Astrocyte of the hippocampus (primary cell): ENCODE results near the gene COL27A1.
"Not testable (repeated sequence)": the region's sequence is repeated elsewhere in the genome, so short reads cannot be mapped to it uniquely, and the experiment has no call there.

Source experiments
- DNase-seq: peaks from one replicate; pipeline ENCODE4 v3.0.0; 2011; ENCODE audit warnings: low read depth, low spot score

COL27A1 gene

DNA sequence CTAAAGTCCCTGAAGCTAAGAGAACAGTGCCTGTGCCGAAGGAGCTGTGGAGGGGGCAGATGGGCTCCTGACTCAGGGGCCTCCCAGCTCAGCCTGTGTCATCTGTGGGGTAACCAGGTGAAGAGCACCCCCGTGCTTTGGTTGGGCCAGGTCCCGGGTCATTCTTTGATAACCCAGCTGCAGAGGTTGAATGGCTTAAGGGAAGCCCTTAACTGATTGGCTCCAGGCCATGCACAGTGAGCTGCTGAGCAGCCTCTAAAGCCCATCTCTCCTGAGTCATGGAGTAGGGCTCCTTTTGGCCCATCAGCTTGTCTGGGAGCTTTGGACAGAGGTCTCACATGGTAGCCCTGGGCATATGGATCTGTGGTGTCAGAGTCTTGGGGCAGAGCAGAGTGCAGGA is 28.7 kb downstream of the COL27A1 start:
- peak; percentile 60 for DNase-seq

DNA sequence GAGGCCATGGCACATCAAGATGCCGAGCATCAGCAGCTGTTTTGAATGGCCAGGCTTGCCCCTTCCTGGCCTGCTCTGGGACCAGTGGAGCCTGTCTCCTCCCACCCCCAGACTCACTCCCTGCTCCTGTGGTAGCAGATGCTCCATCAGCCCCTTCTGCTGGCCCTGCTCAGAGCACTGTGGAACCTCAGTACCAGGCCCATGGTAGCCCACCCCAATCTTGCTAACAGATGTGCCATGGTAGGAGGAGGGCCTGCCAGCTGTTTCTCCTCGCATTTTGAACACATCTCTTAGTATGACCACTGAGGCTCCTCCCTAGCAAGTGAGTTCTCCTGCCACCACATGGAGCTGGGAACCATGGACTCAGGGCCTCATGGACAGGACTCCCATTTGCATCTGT is 29.5 kb downstream of the COL27A1 start:
- no peak for DNase-seq

DNA sequence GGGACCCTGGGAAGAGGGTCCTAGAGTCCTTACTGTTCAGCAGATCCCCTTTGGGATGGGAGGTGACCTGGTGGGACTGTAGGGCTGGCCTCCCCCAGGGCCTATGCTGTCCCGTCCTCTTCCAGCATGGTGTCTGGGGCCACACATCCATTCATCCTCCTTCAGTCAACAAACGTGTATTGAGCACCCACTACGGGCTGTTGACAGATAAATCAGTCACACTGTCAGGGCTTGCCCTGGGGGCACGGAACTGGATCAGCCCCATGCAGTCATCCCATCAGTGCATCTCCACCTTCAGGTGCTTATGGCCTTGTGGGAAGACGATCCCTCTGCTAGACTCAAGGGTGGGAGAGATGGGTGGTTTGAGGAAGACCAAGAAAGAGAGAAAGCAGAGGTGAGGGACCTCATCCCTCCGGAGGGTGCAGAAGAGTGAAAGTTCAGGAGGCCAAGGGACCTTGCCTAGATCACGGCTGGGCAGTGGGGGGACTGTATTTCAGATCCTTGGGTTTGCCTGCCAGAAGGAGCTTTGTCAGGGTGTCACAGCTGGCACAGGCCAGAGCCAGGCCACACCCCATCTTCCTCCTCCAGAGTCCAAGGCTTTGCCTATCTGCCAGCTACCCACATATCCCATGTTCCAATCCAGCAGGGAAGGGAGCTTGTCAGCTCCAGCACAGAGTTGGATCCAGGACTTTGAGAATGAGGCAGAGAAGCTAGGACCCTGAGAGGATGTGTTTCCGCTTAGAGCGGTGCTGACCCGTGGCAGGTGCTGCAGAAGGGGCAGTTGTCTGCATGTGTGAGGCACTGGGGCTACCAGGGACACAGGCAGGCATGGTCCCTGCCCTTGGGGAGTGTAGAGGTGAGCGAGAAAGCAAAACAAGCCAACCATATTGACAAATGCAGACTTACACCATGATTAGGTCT is 30.5 kb downstream of the COL27A1 start:
- DNase-seq = no peak

DNA sequence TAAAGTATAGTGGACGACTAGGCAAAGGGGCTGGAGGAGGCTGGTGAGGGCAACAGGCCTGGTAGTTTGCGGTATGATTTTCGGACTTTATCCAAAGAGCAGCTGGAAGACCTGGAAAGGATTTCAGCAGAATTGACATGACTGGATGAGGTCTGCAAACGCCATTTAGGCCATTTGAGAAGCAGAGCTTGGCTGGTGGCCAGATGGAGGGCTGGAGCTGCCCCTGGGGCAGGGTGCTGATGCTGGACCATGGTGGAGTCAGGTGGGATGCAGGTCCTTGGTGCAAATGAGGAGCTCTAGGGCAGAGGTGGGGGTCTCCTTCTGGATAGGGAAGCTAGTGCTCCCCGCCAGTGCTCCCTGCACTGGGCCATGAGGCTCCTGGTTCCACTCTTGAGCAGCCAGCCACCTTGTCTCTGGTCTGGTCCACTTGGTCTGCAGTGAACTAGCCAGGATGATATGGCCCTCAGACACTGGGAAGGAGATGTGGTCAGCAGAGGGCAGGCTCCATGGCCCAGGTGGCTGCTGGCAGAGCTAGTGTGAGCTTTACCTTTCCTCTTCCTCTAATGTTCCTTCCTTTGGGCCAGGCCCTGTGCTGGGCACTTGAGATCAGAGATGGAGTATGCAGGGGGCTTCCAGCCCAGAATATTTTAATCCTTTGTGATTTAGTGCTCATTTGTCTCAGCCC is 31.4 kb downstream of the COL27A1 start:
- no peak for DNase-seq

DNA sequence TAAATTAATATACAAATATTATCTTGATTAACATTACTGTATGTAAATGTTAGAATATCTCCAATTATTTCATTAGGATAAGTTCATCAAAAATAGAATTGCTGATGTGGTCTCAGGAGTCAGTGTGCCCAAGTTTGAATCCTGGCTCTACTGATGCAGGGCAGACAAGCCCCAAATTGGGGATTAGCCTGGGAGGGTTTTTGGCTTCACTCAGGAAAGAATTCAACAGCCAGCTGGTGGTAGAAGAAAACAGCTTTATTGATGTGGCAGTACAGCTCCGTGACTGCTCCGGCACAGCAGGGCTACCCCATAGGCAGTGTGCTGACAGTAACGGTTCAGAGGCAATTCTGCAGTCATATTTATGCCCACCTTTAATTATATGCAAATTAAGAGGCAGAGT is 32.5 kb downstream of the COL27A1 start:
- no peak for DNase-seq

DNA sequence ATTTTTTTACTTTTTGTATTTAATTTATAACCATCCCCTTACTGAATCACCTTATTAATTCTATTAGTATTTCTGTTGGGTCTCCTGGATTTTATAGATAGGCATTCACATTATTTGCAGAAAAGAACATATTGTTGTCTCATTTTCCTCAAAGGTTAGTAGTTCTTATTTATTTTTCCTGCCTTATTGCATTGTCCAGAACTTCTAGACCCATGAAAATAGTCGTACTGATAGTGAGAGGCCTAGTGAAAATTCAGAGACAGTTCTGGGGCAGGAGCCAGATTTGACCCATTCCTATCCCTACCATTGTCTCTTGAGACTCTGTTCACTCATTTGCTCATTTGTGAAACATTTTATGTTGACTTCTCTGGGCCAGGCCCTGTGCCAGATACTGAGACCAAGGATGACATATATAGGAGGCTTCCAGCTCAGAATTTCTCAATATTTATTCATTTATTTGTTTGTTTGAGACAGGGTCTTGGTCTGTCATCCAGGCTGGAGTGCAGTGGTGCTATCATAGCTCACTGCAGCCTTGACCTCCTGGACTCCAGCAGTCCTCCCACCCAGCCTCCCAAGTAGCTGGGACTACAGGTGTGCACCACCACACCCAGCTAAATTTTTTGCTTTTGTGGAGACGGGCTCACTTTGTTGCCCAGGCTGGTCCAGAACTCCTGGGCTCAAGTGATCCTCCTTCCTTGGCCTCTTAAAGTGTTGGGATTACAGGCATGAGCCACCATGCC is 34.7 kb downstream of the COL27A1 start:
- DNase-seq = no peak

DNA sequence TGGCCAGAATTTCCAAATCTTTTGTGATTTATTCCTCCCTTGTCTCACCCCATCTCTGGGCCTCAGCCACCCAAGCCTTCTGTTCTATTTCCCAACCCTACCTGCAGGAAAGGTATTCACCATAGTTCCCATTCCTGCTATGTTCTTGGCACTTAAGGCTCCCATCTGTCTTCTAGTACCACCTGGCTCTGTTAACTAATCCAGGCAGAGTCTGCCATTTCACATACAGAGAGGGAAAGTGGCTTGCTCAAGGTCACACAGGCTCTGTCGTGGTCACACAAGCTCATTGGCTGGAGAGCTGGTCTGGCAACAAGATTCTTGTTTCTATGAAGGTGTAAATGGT is 35.2 kb downstream of the COL27A1 start:
- no peak for DNase-seq

DNA sequence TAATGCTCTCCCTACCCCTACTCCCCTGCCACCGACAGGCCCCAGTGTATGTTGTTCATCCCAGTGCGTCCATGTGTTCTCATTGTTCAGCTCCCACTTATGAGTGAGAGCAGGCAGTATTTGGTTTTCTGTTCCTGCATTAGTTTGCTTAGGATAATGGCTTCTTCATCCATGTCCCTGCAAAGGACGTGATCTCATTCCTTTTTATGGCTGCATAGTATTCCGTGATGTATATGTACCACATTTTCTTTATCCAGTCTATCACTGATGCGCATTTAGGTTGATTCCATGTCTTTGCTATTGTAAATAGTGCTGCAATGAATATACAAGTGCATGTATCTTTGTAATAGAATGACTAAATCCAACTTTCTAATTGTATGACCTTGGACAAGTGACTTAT is 36.1 kb downstream of the COL27A1 start:
- DNase-seq = not testable (repeated sequence)

DNA sequence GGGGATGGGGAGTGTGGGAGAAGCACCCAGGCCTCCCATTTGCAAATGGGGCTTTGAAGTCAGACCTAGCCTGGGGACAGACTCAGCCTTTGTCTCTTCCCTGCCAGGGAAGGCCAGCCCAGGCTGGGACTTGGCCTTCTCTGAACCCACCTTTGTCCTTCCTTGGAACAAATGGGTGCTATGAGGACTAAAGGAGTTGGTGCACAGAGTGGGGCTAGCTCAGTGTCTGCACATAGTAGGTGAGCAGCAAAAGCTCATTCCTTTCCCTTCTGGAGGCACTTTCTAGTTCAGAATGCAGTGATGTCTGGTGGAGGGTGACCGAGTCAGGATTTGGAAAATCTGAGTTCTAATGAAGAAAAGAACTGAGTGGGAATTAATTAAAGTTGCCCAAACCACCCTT is 37.2 kb downstream of the COL27A1 start:
- DNase-seq = no peak

DNA sequence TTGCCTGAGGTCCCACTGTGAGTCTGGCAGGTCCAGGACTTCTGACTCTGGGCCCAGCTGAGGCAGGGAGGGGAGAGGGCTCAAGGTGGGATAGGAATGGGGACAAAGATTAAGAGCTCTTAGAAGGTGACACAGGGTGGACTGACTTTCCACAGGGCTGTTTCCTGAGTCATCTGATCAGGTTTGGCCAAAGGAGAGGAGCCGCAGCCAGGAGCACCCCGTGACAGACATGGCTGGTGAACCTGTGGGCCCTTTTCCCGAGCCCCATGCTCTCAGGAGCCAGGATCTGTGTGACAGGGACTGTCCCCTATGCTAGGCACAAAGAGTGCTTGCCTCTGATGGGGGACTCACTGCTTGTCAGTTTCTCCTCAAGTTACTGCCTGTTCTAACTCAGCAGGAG is 37.8 kb downstream of the COL27A1 start:
- DNase-seq = no peak

DNA sequence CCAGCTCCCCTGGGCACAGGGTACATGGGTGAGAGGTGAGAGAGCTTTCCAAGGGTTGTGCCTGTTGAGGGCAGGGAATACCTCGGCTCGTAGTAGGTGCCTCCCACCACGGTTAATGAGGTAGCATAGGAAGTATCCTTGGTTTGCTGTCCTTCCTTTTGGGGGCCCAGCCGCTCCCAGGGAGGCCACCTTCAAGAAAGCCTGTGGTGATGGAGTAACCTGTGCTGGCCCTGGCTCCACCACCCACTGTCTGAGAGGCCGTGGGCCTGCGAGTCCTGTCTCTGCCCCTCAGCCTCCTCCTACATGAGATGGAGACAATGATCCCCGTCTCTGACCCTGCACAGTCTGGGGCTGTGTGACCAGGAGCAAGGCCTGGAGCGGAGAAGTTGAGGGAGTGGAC is 40.8 kb downstream of the COL27A1 start:
- no peak for DNase-seq

DNA sequence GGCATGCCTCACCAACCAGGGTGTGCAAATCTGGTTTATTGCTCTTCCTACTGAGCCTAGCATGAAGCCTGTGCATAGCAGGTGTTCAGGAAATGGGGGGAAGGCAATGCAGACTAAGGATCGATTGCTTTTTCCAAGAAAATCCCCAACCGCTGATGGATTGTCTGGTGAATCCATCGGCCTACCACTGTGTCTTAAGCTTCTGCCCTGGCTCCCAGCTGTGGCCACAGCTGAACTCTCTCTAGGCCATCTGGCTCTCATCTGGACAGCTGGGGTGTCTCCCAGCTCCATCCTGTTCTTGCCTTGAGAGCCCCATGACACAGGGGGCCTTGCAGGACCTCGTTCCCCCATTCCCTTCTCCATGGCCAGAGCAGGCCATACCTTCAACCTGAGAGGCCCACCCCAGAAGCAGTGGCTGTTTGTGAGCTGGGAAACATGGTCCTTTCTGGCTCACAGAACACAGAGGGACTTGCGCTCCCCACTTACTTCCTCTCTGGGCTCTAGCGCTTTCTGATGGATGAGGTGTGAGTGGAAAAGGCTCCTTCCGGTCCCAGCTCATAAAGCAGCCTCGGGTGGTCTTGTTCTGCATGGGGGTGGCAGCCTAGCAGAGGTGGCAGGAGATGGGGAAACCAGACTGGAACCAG is 41.8 kb downstream of the COL27A1 start:
- DNase-seq = no peak

DNA sequence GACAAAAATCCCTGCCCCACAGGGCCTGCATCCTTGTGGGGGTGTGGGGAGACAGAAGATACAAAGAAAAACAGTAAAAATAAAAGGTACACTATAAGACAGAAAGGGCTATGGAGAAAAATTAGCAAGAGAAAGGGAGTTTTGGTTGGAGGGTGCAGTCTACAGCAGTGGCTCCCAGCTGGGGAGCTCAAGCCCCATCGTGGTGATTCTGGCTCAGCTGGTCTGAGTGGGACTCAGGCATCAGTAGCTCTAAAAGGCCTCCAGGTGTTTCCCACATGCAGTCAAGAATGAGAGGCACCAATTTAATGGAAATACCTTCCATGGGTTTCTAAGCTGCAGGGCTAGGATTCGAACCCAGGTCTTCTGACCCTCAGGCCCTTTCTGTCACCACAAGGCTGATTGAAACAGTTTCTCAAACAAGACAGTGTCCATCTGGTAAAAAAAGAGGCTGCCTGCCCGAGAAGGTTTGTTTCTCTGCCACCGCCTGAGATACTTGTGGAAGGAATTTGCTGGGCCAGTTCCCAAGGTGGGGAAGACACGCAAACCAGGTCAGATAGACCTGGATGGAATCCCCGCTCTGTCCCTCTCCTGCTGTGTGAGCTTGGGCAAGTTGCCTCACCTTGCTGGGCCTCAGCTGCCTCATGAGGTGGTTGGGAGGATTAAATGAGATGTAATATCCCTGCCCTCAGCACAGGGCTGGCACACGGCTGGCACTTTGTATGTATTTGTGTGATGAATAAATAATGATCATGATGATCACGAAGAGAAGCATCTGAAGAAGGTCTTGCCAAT is 43.1 kb downstream of the COL27A1 start:
- no peak for DNase-seq

DNA sequence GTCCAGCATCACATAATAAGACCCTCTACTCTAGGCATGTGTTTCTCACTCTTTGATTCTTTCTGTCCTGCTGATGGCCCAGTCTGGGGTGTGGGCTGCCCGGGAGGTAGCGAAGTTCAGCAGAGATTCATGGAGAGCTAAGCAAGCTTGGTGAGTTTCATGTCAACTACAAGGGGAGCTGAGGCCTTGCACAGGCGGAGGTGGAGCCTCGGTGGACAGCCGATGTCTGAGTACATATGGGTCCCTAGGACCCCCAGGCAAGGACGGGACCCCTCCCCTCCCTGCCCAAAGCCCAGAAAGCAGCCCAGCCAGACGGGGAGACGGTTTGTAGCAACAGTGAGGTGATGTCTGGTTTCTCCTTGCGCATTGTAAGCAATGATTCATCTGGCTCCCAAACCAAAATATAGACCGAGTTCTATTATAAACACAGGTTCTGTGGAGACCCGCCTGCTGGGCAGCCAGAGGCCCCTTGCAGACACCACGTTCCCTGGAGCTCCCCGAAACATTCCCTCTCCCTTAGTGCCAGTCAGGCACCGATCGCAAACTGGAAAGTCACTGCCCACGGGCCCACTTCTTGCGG is 45.5 kb downstream of the COL27A1 start:
- peak; percentile 55 for DNase-seq

DNA sequence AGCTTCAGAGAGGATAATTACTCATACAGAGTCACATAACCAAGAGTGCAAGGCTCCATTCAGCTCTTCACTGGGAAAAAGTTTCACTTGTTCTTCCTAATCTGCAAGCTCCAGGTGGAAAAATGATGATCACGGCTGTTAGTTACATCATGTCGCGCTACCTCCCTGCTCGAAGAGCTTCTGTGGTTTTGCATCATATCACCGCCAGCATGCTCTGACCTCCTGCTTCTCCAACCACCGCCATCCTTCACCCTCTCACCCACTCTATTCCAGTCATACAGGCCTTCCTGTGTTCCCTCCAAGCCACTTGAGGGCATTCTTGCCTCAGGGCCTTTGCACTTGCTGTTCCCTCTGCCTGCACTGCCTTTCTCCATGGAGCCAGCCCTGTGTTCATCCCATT is 47.1 kb downstream of the COL27A1 start:
- no peak for DNase-seq

DNA sequence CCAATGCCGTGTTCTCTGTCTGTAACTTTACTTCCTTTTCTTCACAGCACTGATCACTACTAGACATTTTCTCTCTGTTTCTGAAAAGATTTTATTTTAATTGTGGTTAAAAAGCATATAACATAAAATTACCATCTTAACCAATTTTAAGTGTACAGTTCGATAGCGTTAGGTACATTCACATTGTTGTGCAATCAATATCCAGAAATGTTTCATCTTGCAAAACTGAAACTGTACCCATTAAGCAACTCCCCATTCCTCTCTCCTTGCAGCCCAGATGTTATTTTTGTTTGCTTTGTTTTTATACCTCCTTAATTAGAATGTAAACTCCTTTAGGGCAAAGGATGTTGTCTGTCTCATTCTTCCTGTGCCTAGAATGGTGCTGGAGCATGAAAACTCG is 47.5 kb downstream of the COL27A1 start:
- DNase-seq = no peak

DNA sequence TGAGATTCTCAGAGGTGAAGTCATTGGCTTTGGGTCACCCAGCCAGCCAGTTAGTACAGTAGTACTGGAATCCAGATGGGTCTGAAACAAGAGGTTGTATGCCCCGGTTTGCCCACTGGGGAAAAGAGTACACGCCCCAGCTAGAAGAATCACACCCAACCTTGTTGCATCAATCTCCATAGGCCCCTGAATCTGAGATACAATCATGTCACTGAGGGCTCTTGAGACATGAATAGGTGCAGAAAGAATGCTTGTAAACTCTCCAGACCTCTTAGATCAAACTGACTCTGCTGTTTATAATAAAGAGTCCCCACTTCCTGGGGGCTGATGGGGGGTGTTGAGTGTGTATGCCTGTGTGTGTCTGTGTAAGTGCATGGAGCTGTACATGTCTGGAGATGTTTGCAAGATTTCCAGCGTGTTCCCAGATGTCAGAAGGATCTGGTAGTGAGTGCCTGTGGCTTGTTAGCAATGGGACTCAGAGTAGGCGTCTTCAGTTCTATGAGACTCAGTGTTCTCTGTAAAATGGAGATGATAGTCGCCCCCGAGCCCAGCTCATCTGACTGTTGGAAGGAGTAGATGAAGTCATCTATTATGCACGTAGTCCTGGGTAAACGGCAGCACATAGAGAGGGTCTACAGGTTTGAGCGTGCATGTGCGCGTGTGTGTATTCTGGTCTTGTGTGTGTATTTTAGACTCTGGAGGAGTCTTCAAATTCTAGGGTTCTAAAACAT is 48.2 kb downstream of the COL27A1 start:
- no peak for DNase-seq

DNA sequence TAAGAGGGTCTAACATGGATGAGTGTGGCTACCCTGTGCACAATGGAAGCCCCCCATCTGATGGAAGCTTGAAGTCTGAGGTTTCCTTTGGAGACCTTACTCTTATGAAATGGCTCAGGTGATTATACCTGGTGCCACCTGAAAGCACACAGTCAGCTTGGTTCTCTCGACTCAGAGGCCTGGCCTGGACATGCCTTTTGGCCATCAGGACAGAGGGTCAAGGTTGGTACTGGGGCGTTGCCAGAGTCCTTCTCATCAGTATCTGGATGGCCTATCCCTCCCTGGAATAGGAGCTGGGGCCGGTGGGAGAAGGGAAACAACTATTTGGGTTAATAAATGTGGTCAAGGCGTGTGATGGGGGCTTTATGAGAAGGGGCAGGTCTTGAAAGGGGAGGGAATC is 48.9 kb downstream of the COL27A1 start:
- no peak for DNase-seq

DNA sequence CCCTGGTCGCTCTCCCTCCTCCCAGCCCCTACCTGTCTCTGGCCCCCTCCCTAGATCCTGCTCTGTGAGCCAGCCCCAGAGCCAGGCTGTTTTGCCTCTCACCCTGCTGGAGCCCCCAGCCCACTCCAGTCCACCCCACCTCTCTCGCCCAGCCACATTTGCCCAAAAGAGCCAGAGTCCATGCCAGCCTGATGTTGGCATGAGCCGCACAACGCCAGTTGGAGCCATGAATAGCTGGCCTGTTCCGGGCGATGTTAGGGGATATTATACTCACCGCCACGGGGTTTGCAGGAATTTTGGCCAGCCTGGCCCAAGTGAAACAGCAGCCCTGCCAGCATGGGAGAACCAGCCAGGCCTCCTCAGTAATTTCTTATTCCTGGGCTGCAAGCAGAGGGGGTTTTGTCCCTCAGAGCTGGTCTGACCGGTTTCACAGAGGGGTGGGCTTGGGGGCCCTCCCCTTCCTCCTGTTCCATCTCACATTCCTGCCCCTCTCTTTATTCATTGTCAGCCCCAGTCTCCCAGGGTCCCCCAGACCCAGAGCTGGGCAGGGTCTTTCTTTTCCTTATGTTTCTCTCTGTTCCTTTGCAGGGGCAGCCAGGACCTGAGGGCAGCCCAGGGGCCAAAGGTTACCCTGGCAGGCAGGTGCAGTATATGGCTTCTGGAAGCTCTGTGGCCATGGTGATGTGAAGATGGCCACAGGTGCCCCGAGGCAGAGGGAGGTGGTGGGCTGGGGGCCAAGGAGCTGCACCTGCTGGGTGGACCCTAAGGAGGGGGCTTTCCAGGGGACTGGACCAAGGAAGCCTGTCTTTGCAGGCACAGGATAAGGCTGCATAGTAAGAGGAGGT is 50.1 kb downstream of the COL27A1 start:
- DNase-seq = peak; percentile 51
